GM06990 (cell line): ENCODE data around the gene MC1R.
A peak's percentile ranks its signal among the peaks of the same experiment; 100 is the strongest.
"Not testable (repeated sequence)": the region's sequence is repeated elsewhere in the genome, so short reads cannot be mapped to it uniquely, and the experiment has no call there.

Experiments used
- DNase-seq: peaks from one replicate; pipeline ENCODE4 v3.0.0-alpha.2; 2011; ENCODE audit not compliant: insufficient read length; ENCODE audit errors: extremely low read depth
- H3K27me3 ChIP-seq: replicated peaks from 2 replicates; pipeline ENCODE4 v1.6.0; 2011; ENCODE audit warnings: low read length; ENCODE audit not compliant: control insufficient read depth, insufficient read depth
- H3K36me3 ChIP-seq: 2 replicates; pipeline ENCODE4 v1.5.1; 2011; ENCODE audit warnings: low read length; ENCODE audit not compliant: control insufficient read depth, insufficient read depth
- H3K4me3 ChIP-seq: replicated peaks from 2 replicates; pipeline ENCODE4 v1.5.1; 2011; ENCODE audit warnings: low read depth, mild to moderate bottlenecking, control low read depth, low read length
- CTCF ChIP-seq: IDR thresholded peaks from 2 replicates; pipeline ENCODE4 v1.5.1; 2011; ENCODE audit warnings: low read length, control low read depth, mild to moderate bottlenecking, inconsistent platforms; ENCODE audit not compliant: insufficient read depth, poor library complexity, severe bottlenecking

The MC1R gene

GRCh38 chr16:89925596-89926079 lies 7.0 kb downstream of the MC1R start:
- TF ChIP-seq CTCF = no peak
- DNase-seq = no peak
- H3K36me3 ChIP-seq = no peaks in the 10 kb centered on the region
- no peaks in the 10 kb centered on the region; the same call in 1 of the 2 replicates for H3K27me3 ChIP-seq
- peak overlapping the region; percentile 46 for H3K4me3 ChIP-seq

- no peak overlapping the region for H3K4me3 ChIP-seq
- H3K36me3 ChIP-seq = no peaks in the 10 kb centered on the region
- no peak for DNase-seq
- TF ChIP-seq CTCF = no peak
- no peaks in the 10 kb centered on the region; the same call in 1 of the 2 replicates for H3K27me3 ChIP-seq
Observed at GRCh38 chr16:89931305-89931896, 12.7 kb downstream of the MC1R start.

- no peak for DNase-seq
- no peaks in the 10 kb centered on the region for H3K36me3 ChIP-seq
- H3K27me3 ChIP-seq = no peaks in the 10 kb centered on the region; the same call in 1 of the 2 replicates
- no peak overlapping the region for H3K4me3 ChIP-seq
- no peak for TF ChIP-seq CTCF
Observed at GRCh38 chr16:89931964-89932363, 13.3 kb downstream of the MC1R start.

GRCh38 chr16:89934019-89934418 lies 15.4 kb downstream of the MC1R start:
- H3K36me3 ChIP-seq, H3K27me3 ChIP-seq, H3K4me3 ChIP-seq, DNase-seq: not testable (repeated sequence)

- TF ChIP-seq CTCF = no peak
- H3K36me3 ChIP-seq = no peaks in the 10 kb centered on the region
- no peaks in the 10 kb centered on the region; the same call in 1 of the 2 replicates for H3K27me3 ChIP-seq
- H3K4me3 ChIP-seq = no peak overlapping the region
- no peak for DNase-seq
Observed at GRCh38 chr16:89934611-89935553, 16.2 kb downstream of the MC1R start.

- not testable (repeated sequence) for H3K36me3 ChIP-seq, DNase-seq
Observed at GRCh38 chr16:89935620-89936019, 17.0 kb downstream of the MC1R start.

More at GRCh38 chr16:89935620-89936019, 17.0 kb downstream of the MC1R start:
- H3K4me3 ChIP-seq, H3K27me3 ChIP-seq: not testable (repeated sequence)
